ENCODE measurements around the gene SCIN.

The SCIN gene

DNA sequence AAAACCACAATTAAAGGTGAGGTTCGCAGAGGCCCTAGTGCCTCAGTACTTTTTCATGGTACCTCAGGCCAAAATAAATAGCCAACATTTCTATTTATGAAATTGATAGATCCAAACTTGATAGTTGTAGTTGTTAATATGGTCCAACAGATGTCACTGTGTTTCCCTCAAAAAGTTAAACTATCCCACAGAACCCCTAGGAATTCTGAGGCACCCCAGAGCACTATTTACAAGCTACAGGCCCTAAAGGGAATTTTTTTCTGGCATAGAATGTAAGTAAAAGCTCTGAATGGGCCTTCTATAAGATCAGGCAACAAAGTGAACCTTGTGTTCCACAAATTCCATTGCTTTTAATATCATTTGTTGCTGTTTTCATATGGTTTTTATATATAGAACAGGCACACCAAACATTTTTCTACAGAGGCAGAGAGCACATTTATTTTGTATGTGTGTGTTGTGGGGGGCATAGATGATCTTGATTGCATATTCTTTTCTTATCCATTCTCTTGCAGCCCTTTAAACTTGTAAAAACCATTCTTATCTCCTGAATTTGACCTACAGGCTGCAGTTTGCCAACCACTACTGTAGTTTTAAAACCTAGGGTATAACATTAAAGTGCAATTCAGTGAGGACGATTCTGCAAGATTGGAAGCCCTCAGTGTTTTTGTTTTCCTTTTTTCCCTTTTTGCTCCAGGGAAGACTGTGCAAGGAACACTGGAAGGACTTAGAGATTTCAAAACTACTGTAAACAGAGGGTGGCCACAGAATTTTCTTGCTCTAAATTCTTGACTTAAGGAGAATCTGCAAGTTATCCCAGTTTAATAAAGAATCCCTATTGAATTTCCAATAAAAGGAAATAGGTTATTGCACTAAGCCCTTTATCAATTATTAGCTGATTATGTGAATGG lies 113.4 kb downstream of the SCIN start:
- Histone ChIP-seq H3K27ac (no peak overlapping the region), H3K27me3 (no peaks in the 10 kb centered on the region), H3K4me3 (ENCODE audit: low read depth in 1 of 2, low read length in 1 of 2) (no peak overlapping the region), H3K4me1 (ENCODE audit: control insufficient read depth in 1 of 2, insufficient read depth in 1 of 2, low read depth in 1 of 2, low read length in 1 of 2) (peaks cover 12 to 16% of the 10 kb centered on the region in 2 experiments), H3K36me3 (no peaks in the 10 kb centered on the region), H3K9me3 (no peaks in the 10 kb centered on the region)
- TF ChIP-seq, protein P1, sequence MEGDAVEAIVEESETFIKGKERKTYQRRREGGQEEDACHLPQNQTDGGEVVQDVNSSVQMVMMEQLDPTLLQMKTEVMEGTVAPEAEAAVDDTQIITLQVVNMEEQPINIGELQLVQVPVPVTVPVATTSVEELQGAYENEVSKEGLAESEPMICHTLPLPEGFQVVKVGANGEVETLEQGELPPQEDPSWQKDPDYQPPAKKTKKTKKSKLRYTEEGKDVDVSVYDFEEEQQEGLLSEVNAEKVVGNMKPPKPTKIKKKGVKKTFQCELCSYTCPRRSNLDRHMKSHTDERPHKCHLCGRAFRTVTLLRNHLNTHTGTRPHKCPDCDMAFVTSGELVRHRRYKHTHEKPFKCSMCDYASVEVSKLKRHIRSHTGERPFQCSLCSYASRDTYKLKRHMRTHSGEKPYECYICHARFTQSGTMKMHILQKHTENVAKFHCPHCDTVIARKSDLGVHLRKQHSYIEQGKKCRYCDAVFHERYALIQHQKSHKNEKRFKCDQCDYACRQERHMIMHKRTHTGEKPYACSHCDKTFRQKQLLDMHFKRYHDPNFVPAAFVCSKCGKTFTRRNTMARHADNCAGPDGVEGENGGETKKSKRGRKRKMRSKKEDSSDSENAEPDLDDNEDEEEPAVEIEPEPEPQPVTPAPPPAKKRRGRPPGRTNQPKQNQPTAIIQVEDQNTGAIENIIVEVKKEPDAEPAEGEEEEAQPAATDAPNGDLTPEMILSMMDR (IDR thresholded peaks at IDR 0.05) = no peak

DNA sequence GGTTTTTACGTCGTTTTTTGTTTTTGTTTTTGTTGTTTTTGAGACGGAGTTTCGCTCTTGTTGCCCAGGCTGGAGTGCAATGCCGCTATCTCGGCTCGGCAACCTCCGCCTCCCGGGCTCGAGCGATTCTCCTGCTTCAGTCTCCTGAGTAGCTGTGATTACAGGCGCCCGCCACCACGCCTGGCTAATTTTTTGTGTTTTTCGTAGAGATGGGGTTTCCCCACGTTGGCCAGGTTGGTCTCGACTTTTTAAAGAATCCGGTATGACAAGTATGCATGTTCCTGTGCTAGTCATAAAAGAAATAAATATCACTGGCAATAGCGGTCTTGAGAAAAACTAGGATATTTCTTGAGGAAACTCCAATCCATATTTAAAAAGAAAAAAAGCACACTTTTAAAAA lies 114.2 kb downstream of the SCIN start:
- H3K27me3 ChIP-seq = no peaks in the 10 kb centered on the region
- peaks cover 12 to 16% of the 10 kb centered on the region in 2 experiments for H3K4me1 ChIP-seq (ENCODE audit: control insufficient read depth in 1 of 2, insufficient read depth in 1 of 2, low read depth in 1 of 2, low read length in 1 of 2)
- no peak overlapping the region for H3K27ac ChIP-seq
- no peaks in the 10 kb centered on the region for H3K9me3 ChIP-seq
- H3K4me3 ChIP-seq (ENCODE audit: low read depth in 1 of 2, low read length in 1 of 2) = no peak overlapping the region
- TF ChIP-seq, protein P1 (IDR thresholded peaks at IDR 0.05) = no peak
- H3K36me3 ChIP-seq = no peaks in the 10 kb centered on the region

DNA sequence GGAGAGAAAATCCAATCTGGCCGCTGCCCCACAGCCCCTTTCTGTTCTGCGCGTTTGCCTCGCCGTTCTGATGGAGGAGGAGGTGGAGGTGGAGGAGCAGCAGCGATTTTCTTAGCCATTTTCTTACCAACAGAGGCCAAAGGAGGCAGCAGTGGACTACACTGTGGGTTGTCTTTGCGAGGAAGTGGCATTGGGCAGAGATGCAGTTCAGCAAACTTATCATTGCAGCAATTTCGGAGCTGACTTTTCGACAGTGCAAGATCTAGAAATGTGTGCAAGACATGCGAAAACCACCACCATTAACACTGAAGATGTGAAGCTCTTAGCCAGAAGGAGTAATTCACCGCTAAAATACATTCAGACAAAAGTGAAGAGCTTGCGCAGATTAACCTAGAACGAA lies 115.0 kb downstream of the SCIN start:
- Histone ChIP-seq H3K27ac (no peak overlapping the region), H3K9me3 (no peaks in the 10 kb centered on the region), H3K36me3 (no peaks in the 10 kb centered on the region), H3K4me1 (ENCODE audit: control insufficient read depth in 1 of 2, insufficient read depth in 1 of 2, low read depth in 1 of 2, low read length in 1 of 2) (peaks cover 12 to 16% of the 10 kb centered on the region in 2 experiments), H3K4me3 (ENCODE audit: low read depth in 1 of 2, low read length in 1 of 2) (no peak overlapping the region), H3K27me3 (no peaks in the 10 kb centered on the region)
- TF ChIP-seq, protein P1 (IDR thresholded peaks at IDR 0.05) = no peak

DNA sequence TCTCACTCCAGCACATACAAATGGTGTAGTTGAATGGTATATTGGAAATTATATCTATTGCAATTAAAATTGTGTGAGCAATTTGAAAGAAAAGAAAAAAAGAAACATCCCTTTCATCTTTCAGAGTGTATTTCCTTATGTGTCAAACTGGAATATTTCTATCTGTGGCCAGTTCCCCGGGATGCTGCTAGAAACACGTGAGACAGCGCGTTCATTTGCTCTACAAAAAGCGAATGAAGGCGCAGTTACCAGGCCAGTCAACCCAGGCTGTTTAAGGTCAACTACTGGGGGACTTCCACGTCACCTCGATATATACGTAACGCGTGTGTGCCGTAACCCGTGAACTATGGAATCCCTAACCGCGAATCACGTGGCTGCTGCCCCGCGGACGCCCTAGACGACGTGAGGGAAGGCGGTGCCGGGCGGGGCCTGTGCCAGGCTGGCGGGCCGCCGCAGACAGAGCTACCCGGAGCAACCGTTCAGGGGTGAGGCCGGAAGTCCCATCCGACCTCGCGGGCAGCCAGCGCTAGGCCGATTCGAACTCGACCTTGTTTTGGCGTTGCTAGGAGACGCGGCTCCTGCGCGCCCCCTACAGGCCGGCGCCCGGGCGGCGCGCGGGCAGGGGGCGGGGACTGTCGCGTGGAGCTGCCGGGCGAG lies 115.8 kb downstream of the SCIN start:
- H3K27ac ChIP-seq = peak overlapping the region; percentile 68
- no peaks in the 10 kb centered on the region for H3K9me3 ChIP-seq
- peaks cover 12 to 16% of the 10 kb centered on the region in 2 experiments for H3K4me1 ChIP-seq (ENCODE audit: control insufficient read depth in 1 of 2, insufficient read depth in 1 of 2, low read depth in 1 of 2, low read length in 1 of 2)
- no peaks in the 10 kb centered on the region for H3K36me3 ChIP-seq
- H3K4me3 ChIP-seq (ENCODE audit: low read depth in 1 of 2, low read length in 1 of 2) = peak overlapping the region; percentile 76 to 89
- TF ChIP-seq, protein P1 (IDR thresholded peaks at IDR 0.05) = peak; percentile 84
- no peaks in the 10 kb centered on the region for H3K27me3 ChIP-seq

DNA sequence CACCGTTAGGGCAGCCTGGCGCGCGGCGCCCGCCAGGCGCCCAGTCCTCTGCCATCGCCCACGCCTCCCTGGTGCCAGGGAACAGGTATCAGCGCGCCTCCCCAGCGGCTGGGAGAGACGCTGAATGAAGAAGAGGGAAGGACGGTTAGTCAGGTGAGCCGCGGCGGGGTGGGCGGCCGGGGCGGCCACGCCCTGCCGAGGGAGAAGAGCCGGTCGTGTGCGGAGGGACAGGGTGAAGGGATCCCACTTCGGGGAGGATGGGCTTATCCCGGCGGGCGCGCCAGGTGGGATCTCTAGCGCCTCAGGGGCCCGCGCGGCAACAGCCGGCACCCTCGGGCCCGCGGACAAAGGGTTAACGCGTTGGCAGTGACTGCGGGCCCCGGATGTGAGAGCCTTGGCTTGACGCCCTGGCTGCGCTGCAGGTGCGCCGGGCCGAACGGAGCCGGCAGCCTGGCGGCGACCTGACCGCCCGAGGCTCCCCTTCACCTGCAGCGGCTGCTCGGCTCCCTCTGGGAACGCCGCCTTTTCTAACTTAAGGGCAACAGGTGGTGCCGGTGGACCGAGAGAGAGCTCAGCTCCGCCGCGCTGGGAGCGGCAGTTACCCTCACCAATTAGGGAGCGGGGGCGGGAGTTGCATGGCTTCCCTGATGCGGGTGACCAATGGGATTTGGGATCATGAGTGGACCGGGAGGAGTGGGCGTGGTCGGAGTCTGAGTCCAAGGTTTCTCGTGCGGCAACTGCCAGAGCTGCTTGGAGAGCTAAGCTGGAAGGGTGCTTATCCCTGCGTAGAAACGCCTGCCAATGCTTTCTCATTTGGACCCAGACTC lies 116.6 kb downstream of the SCIN start, which contains the start of gene ARL4A:
Gene ARL4A, plus strand, starts transcription at position 743 of the 827 bp plus-strand sequence. CDS start 622 bp downstream, outside the sequence.
- Histone ChIP-seq H3K27me3 (no peaks in the 10 kb centered on the region), H3K36me3 (no peaks in the 10 kb centered on the region), H3K27ac (peak within 1 kb of the TSS; percentile 68), H3K4me1 (ENCODE audit: control insufficient read depth in 1 of 2, insufficient read depth in 1 of 2, low read depth in 1 of 2, low read length in 1 of 2) (peaks cover 12 to 16% of the 10 kb centered on the region in 2 experiments), H3K9me3 (no peaks in the 10 kb centered on the region), H3K4me3 (ENCODE audit: low read depth in 1 of 2, low read length in 1 of 2) (peak within 1 kb of the TSS; percentile 76 to 89)
- TF ChIP-seq, protein P1 (IDR thresholded peaks at IDR 0.05) = peak; percentile 18

All from neutrophil (primary cell).